NOMO-1 treated with DMSO at 0.1 percent for 48 hours (cell line): ENCODE measurements around the gene BBS7.

Experiments used
- DNase-seq: peaks from one replicate; lab custom pipeline; 2025; ENCODE audit not compliant: unreplicated experiment; lab: John Stamatoyannopoulos, UW

Gene BBS7

GRCh38 chr4:121794505-121795188 is 75.6 kb downstream of the BBS7 start:
- no peak for DNase-seq

DNA sequence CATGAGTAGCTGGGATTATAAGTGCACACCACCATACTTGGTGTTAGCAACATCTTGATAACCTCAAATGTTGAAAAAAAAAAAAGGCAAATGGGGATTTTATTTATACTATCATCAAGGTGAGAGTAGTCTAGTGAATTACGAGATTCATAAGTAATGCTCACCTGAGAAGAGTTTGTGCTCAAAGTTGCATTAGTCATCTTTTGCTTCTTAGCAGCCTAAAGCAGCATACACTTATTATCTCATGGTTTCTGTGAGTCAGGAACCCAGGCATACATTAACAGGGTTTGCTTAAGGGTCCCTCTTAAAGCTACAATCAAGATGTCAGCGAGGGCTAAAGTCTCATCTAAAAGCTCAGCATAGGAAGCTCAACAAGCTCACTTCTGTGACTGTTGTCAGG is 77.3 kb downstream of the BBS7 start:
- DNase-seq: no peak

DNA sequence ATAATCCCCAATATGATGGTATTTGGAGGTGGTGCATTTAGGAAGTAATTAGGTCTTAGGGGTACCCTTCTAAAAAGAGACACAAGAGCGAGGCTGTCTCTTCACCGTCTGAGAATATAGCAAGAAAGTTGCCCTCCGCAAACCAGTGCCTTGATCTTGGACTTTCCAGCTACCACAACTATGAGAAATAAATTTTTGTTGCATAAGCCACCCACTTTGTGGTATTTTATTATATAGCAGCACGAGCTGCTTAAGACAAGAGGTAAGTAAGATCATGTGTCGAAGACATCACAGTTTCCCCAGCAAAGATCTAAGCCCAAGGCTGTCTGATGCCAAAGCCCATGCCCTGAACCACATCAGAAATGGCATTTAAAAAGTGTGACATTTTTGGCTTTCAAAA is 78.8 kb downstream of the BBS7 start:
- no peak for DNase-seq

DNA sequence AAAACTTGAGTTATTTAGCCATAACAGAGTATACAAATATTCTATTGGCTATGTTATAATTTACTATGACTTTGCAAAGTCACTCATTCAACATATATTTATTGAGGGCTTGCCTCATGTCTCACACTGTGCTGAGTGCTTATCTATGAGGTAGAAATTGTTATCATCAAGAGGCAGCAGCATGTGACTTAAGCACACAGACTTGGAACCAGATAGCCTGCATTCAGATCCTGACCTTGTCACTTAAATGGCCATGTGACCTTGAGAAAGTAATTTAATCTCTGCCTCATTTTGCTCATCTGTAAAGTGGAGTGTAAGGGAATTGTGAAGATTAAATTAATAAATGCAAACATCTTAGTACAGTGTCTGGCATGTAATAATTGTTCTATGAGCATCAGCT is 79.3 kb downstream of the BBS7 start:
- DNase-seq: no peak

GRCh38 chr4:121789960-121790829 is 80.1 kb downstream of the BBS7 start:
- DNase-seq: no peak

- no peak for DNase-seq
Measured at GRCh38 chr4:121789455-121789854, 80.8 kb downstream of the BBS7 start.

GRCh38 chr4:121788896-121789295 is 81.4 kb downstream of the BBS7 start:
- no peak for DNase-seq

DNA sequence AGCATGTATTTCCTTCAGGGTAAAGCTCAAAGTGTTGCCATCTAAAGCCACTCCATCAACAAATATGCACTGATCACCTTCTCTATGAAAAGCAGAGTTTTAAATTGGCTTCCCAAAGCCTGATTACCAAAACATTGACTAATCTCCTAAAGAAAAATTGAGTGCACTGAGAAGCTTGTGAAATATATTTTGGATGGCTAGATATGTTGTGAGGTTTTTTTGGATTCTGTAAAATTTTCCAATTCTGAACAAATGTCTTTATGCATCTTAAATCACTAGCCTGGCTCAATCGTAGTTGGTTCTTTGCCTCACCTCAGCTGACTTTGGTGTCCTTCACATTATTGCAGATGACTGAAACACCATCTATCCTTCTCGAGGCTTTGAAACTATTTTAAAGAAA is 84.1 kb downstream of the BBS7 start:
- no peak for DNase-seq

DNA sequence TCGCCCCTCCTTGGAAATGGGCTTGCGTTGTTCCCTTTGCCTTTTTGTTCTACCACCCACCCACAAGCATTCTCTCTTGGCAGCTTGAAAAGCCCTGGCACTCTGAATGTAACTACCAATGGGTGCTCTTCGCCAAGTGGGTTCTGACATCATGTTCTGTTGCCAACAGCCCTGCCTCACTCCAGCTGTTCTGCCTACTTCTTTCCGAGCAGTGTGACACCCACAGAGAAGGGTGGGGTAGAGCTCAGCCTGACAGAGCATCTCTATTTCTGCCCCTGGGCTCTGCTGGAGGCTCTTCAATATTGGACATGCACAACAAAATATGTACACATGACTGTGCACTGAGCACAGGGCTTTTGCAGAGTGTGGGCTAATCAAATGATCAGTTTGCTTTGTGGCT is 84.8 kb downstream of the BBS7 start:
- no peak for DNase-seq

- no peak for DNase-seq
Measured at GRCh38 chr4:121784975-121785374, 85.3 kb downstream of the BBS7 start.

GRCh38 chr4:121784401-121784800 is 85.9 kb downstream of the BBS7 start:
- DNase-seq: no peak

DNA sequence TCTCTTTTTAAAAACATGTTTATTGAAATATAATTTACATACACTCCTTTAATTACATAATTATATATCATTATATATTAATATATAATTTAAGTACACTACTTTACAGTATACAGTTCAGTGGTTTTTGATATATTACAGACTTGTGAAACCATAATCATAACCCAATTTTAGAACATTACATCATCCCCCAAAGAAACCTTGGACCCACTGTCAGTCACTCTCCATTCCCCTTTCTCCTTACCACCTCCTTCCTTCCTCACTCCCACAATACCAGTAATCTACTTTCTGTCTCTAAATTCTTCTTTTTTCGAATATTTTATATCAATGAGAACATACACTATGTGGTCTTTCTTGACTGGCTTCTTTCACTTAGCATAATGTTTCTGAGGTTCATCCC is 87.1 kb downstream of the BBS7 start:
- no peak for DNase-seq

GRCh38 chr4:121778991-121779628 is 91.2 kb downstream of the BBS7 start:
- no peak for DNase-seq

- no peak for DNase-seq
Measured at GRCh38 chr4:121777625-121778024, 92.6 kb downstream of the BBS7 start.

DNA sequence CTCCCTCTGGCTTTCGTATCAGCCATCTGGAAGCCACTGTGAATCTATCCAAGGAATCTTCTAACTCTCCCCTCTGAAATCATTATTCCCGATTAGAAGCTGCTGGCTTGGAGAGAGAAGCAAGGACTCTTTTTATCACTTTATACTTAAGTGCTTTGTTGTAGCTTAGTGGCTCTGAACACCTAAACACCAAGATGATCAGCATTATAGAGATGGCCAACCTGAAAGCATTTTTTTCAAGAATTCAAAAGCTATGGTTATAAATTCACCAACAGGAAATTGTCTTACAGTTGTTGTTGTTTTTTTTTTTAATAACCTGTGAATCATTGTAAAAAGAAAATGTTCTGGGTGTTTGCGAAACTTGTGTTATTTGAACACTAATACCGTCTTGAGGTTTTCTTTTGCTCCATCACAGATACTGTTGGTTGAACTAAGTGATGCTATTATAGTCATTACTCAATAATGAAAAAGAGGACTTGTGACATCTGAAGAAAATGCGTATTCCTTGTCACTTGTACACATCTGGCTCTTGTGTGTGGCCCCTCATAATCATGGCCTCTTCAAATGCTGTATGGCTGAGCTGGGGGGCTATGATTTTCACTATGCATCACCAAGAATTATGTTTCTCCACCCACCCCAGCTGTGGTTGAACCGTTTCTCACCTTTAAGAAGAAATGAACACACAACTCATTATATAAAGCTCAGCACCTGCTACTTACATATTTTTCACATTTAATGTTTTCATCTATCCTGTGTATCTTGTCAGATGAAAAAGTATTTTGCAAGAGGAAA is 93.5 kb downstream of the BBS7 start:
- no peak for DNase-seq
